ENCODE results near the gene MYADML2.

GRCh38 chr17:81992306-81993102, 45.5 kb upstream of the MYADML2 start:
- TF ChIP-seq REST (IDR thresholded peaks at IDR 0.05; ENCODE audit: insufficient read depth in 1 of 2, low read depth in 2 of 2, low read length in 2 of 2) = no peak
- no peak for TF ChIP-seq POLR2AphosphoS5 (IDR thresholded peaks at IDR 0.05; ENCODE audit: low read depth, low read length)
- no peak for TF ChIP-seq SIN3A (IDR thresholded peaks at IDR 0.05; ENCODE audit: borderline replicate concordance, insufficient read depth, low read length)
- TF ChIP-seq TAF1 (IDR thresholded peaks at IDR 0.05; ENCODE audit: borderline replicate concordance, insufficient read depth, low read length) = no peak

All from PFSK-1 (cell line).